ENCODE measurements around the gene COL4A3. TPM values are rescaled to one million over a fixed set of nuclear protein-coding genes. Genes with fewer than 3 reads are reported as not detected.

Gene COL4A3
- total RNA-seq, 2 experiments from 2014 or later, result not detected

- ChIA-PET POLR2A (no interaction called here), CTCF (interaction anchor here (1.3 kb wide), 1 partner anchor 24 kb away, joined by 3 read pairs; no protein-coding TSS in a partner anchor)
- no peak for DNase-seq
- Mint-ChIP-seq H3K9me3 (no peaks in the 10 kb centered on the region), H3K4me1 (no peaks in the 10 kb centered on the region), H3K4me3 (no peak overlapping the region), H3K27ac (no peak overlapping the region), H3K27me3 (no peaks in the 10 kb centered on the region), H3K36me3 (ENCODE audit: low read depth) (peaks cover 26% of the 10 kb centered on the region)
Measured at GRCh38 chr2:227360351-227360750, 195.9 kb downstream of the COL4A3 start.

DNA sequence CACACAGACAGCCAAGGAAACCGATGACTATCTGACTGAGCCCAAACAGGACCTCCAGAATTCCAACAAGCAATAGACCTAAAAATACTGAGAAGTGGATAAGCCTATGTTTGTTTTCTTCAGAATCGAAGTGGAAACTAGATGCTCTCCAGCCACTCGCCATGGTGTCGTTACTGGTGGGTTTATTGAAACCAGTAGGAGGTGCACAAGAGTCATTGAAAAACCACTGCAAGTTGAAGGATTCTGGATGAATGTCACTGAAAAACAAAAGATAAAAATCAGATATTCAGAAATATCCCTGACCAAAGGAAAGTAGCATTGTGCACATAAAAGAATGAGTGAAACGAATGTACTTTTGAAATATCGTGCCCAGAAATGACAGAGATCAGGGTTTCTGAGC is 199.3 kb downstream of the COL4A3 start:
- Mint-ChIP-seq H3K4me3 (no peak overlapping the region), H3K27me3 (no peaks in the 10 kb centered on the region), H3K9me3 (no peaks in the 10 kb centered on the region), H3K4me1 (no peaks in the 10 kb centered on the region), H3K27ac (no peak overlapping the region), H3K36me3 (ENCODE audit: low read depth) (peaks cover 14% of the 10 kb centered on the region)
- no peak for DNase-seq
- POLR2A ChIA-PET, result no interaction called here
- CTCF ChIA-PET, result no interaction called here

Other genes starting within 250 kb of the COL4A3 start
- under 1 TPM; 0.06 to 0.15 TPM for gene COL4A4, start 419 bp upstream of the COL4A3 start, total RNA-seq
- gene MFF, start 160.6 kb downstream of the COL4A3 start, total RNA-seq, result 10 to 100 TPM; 64.5 to 79.4 TPM
- not detected for gene TM4SF20, start 214.7 kb downstream of the COL4A3 start, total RNA-seq
- gene SCYGR1, start 223.3 kb downstream of the COL4A3 start, total RNA-seq, result not detected

All from activated CD4-positive, alpha-beta T cell treated with anti-CD3 and anti-CD28 coated beads, Interleukin-2, amount 10 ng/mL, durations not matched to agents 7 days and 5 days (primary cell).